Stimulated activated naive CD8-positive, alpha-beta T cell treated with anti-CD3 and anti-CD28 coated beads, Interleukin-15, Interleukin-2, amounts not matched to agents 100 ng/mL and 50 ng/mL, for 24 hours (primary cell): ENCODE results near the gene SOBP.

Source experiments
- H3K27ac Mint-ChIP-seq: one replicate; pipeline ENCODE4 v1.8.0; 2021; ENCODE audit warnings: mild to moderate bottlenecking, mixed read lengths
- H3K27me3 Mint-ChIP-seq: one replicate; pipeline ENCODE4 v1.8.0; 2021; ENCODE audit warnings: mixed read lengths
- H3K36me3 Mint-ChIP-seq: one replicate; pipeline ENCODE4 v1.8.0; 2021; ENCODE audit warnings: low read depth, mixed read lengths
- H3K4me1 Mint-ChIP-seq: one replicate; pipeline ENCODE4 v1.8.0; 2021; ENCODE audit warnings: low read depth, mixed read lengths
- H3K4me3 Mint-ChIP-seq: one replicate; pipeline ENCODE4 v1.8.0; 2021; ENCODE audit warnings: mild to moderate bottlenecking, mixed read lengths
- H3K9me3 Mint-ChIP-seq: one replicate; pipeline ENCODE4 v1.8.0; 2021; ENCODE audit warnings: mixed read lengths

SOBP gene

GRCh38 chr6:107532706-107533105 is 42.8 kb downstream of the SOBP start:
- Mint-ChIP-seq H3K36me3 (no peaks in the 10 kb centered on the region), H3K27me3 (peaks cover 4% of the 10 kb centered on the region), H3K9me3 (no peaks in the 10 kb centered on the region), H3K4me3 (no peak overlapping the region), H3K27ac (no peak overlapping the region), H3K4me1 (no peaks in the 10 kb centered on the region)

- H3K27ac Mint-ChIP-seq, result no peak overlapping the region
- no peaks in the 10 kb centered on the region for H3K27me3 Mint-ChIP-seq
- H3K9me3 Mint-ChIP-seq, result no peaks in the 10 kb centered on the region
- H3K4me3 Mint-ChIP-seq, result no peak overlapping the region
- no peaks in the 10 kb centered on the region for H3K4me1 Mint-ChIP-seq
- no peaks in the 10 kb centered on the region for H3K36me3 Mint-ChIP-seq
Measured at GRCh38 chr6:107533415-107534059, 43.6 kb downstream of the SOBP start.

- H3K4me3 Mint-ChIP-seq, result no peak overlapping the region
- H3K27me3 Mint-ChIP-seq, result peaks cover 4% of the 10 kb centered on the region
- no peak overlapping the region for H3K27ac Mint-ChIP-seq
- H3K36me3 Mint-ChIP-seq, result no peaks in the 10 kb centered on the region
- H3K9me3 Mint-ChIP-seq, result no peaks in the 10 kb centered on the region
- no peaks in the 10 kb centered on the region for H3K4me1 Mint-ChIP-seq
Measured at GRCh38 chr6:107534571-107535141, 44.7 kb downstream of the SOBP start.

- Mint-ChIP-seq H3K9me3 (no peaks in the 10 kb centered on the region), H3K4me1 (no peaks in the 10 kb centered on the region), H3K36me3 (no peaks in the 10 kb centered on the region), H3K27me3 (peaks cover 7% of the 10 kb centered on the region), H3K27ac (no peak overlapping the region), H3K4me3 (no peak overlapping the region)
Measured at GRCh38 chr6:107535626-107536025, 45.7 kb downstream of the SOBP start.

GRCh38 chr6:107536180-107536961 is 46.5 kb downstream of the SOBP start:
- Mint-ChIP-seq H3K9me3 (no peaks in the 10 kb centered on the region), H3K27me3 (peaks cover 7% of the 10 kb centered on the region), H3K36me3 (no peaks in the 10 kb centered on the region), H3K4me3 (no peak overlapping the region), H3K4me1 (no peaks in the 10 kb centered on the region), H3K27ac (no peak overlapping the region)

GRCh38 chr6:107537559-107537958 is 47.6 kb downstream of the SOBP start:
- Mint-ChIP-seq H3K4me1 (no peaks in the 10 kb centered on the region), H3K4me3 (no peak overlapping the region)

GRCh38 chr6:107538856-107539387 is 49.0 kb downstream of the SOBP start:
- H3K36me3 Mint-ChIP-seq, result no peaks in the 10 kb centered on the region
- H3K4me1 Mint-ChIP-seq, result no peaks in the 10 kb centered on the region
- no peaks in the 10 kb centered on the region for H3K9me3 Mint-ChIP-seq
- H3K27me3 Mint-ChIP-seq, result peaks cover 9% of the 10 kb centered on the region
- no peak overlapping the region for H3K4me3 Mint-ChIP-seq
- no peak overlapping the region for H3K27ac Mint-ChIP-seq

More at GRCh38 chr6:107537559-107537958, 47.6 kb downstream of the SOBP start:
- H3K27me3 Mint-ChIP-seq, result peaks cover 7% of the 10 kb centered on the region
- no peaks in the 10 kb centered on the region for H3K36me3 Mint-ChIP-seq
- no peak overlapping the region for H3K27ac Mint-ChIP-seq
- no peaks in the 10 kb centered on the region for H3K9me3 Mint-ChIP-seq

- no peaks in the 10 kb centered on the region for H3K36me3 Mint-ChIP-seq
Measured at GRCh38 chr6:107539409-107539808, 49.5 kb downstream of the SOBP start.

GRCh38 chr6:107539849-107540464 is 50.0 kb downstream of the SOBP start:
- Mint-ChIP-seq H3K4me1 (no peaks in the 10 kb centered on the region), H3K9me3 (no peaks in the 10 kb centered on the region), H3K27ac (no peak overlapping the region), H3K36me3 (no peaks in the 10 kb centered on the region), H3K27me3 (peaks cover 12% of the 10 kb centered on the region), H3K4me3 (no peak overlapping the region)

More at GRCh38 chr6:107539409-107539808, 49.5 kb downstream of the SOBP start:
- Mint-ChIP-seq H3K27ac (no peak overlapping the region), H3K9me3 (no peaks in the 10 kb centered on the region), H3K27me3 (peaks cover 10% of the 10 kb centered on the region), H3K4me1 (no peaks in the 10 kb centered on the region), H3K4me3 (no peak overlapping the region)

GRCh38 chr6:107540465-107540857 is 50.5 kb downstream of the SOBP start:
- Mint-ChIP-seq H3K36me3 (no peaks in the 10 kb centered on the region), H3K4me1 (no peaks in the 10 kb centered on the region), H3K27ac (no peak overlapping the region), H3K4me3 (no peak overlapping the region), H3K9me3 (no peaks in the 10 kb centered on the region), H3K27me3 (peaks cover 17% of the 10 kb centered on the region)

GRCh38 chr6:107542192-107542668 is 52.3 kb downstream of the SOBP start:
- H3K9me3 Mint-ChIP-seq, result no peaks in the 10 kb centered on the region
- H3K27me3 Mint-ChIP-seq, result peaks cover 17% of the 10 kb centered on the region
- H3K36me3 Mint-ChIP-seq, result no peaks in the 10 kb centered on the region
- H3K27ac Mint-ChIP-seq, result no peak overlapping the region
- H3K4me3 Mint-ChIP-seq, result no peak overlapping the region
- no peaks in the 10 kb centered on the region for H3K4me1 Mint-ChIP-seq

GRCh38 chr6:107543088-107543487 is 53.2 kb downstream of the SOBP start:
- Mint-ChIP-seq H3K36me3 (no peaks in the 10 kb centered on the region), H3K27me3 (peaks cover 17% of the 10 kb centered on the region), H3K9me3 (no peaks in the 10 kb centered on the region)

GRCh38 chr6:107543567-107543966 is 53.6 kb downstream of the SOBP start:
- H3K27me3 Mint-ChIP-seq, result peaks cover 17% of the 10 kb centered on the region
- no peak overlapping the region for H3K4me3 Mint-ChIP-seq
- H3K36me3 Mint-ChIP-seq, result no peaks in the 10 kb centered on the region
- H3K4me1 Mint-ChIP-seq, result no peaks in the 10 kb centered on the region
- H3K27ac Mint-ChIP-seq, result no peak overlapping the region
- H3K9me3 Mint-ChIP-seq, result no peaks in the 10 kb centered on the region

More at GRCh38 chr6:107543088-107543487, 53.2 kb downstream of the SOBP start:
- Mint-ChIP-seq H3K27ac (no peak overlapping the region), H3K4me3 (no peak overlapping the region), H3K4me1 (no peaks in the 10 kb centered on the region)

GRCh38 chr6:107545763-107546162 is 55.8 kb downstream of the SOBP start:
- Mint-ChIP-seq H3K36me3 (no peaks in the 10 kb centered on the region), H3K4me1 (no peaks in the 10 kb centered on the region), H3K27me3 (peaks cover 10% of the 10 kb centered on the region), H3K4me3 (no peak overlapping the region), H3K27ac (no peak overlapping the region), H3K9me3 (no peaks in the 10 kb centered on the region)
